Cardiac muscle cell (in vitro differentiated cells and primary cell): ENCODE results near the gene NOP56. TPM values are rescaled to one million over a fixed set of nuclear protein-coding genes. Genes with fewer than 3 reads are reported as not detected.
A peak's percentile ranks its signal among the peaks of the same experiment; 100 is the strongest.

ENCODE experiments used
- DNase-seq, 2 donors: peaks; one replicate each; pipeline versions ENCODE4 v3.0.0 to v3.0.0-alpha.2; 2010 to 2017; ENCODE audit warnings: low read depth in 1 of 2, low spot score in 1 of 2
- H3K27ac ChIP-seq: fragments of 200-600 bp; sonication (generic); 2 replicates; pipeline ENCODE4 v1.5.1; 2016
- H3K27me3 ChIP-seq: fragments of 200-600 bp; sonication (generic); 2 replicates; pipeline ENCODE4 v1.6.0; 2016; ENCODE audit warnings: control low read depth
- H3K36me3 ChIP-seq: fragments of 200-600 bp; sonication (generic); 2 replicates; pipeline ENCODE4 v1.5.1; 2016; ENCODE audit warnings: control low read depth
- H3K4me1 ChIP-seq: fragments of 200-600 bp; sonication (generic); 2 replicates; pipeline ENCODE4 v1.8.1; 2017; ENCODE audit warnings: low read depth, mild to moderate bottlenecking, mixed run types
- H3K4me3 ChIP-seq: fragments of 200-600 bp; sonication (generic); 2 replicates; pipeline ENCODE4 v1.5.1; 2016; ENCODE audit warnings: mild to moderate bottlenecking
- H3K9me3 ChIP-seq: fragments of 200-600 bp; sonication (generic); 2 replicates; pipeline ENCODE4 v1.5.1; 2017; ENCODE audit warnings: low read depth, mild to moderate bottlenecking, control low read depth
- polyA plus RNA-seq: library from polyadenylated mRNA; unstranded; fragments of >200 nt; fragmentation: Nextera tagmentation; extraction: Ambion mirVana; gene quantifications from 2 replicates; pipeline ENCODE4 v1.2.1, GENCODE V29; 2016
- total RNA-seq: library from RNA; depleted of rRNA; stranded (reverse); fragments of >200 nt; gene quantifications from 2 replicates; pipeline ENCODE4 v1.2.3, GENCODE V29; 2016
- TF ChIP-seq, protein P1 (sequence below): IDR thresholded peaks from 2 replicates; pipeline ENCODE4 v1.5.1; 2012; ENCODE audit warnings: low read depth, mild to moderate bottlenecking, low read length

The NOP56 gene, protein sequence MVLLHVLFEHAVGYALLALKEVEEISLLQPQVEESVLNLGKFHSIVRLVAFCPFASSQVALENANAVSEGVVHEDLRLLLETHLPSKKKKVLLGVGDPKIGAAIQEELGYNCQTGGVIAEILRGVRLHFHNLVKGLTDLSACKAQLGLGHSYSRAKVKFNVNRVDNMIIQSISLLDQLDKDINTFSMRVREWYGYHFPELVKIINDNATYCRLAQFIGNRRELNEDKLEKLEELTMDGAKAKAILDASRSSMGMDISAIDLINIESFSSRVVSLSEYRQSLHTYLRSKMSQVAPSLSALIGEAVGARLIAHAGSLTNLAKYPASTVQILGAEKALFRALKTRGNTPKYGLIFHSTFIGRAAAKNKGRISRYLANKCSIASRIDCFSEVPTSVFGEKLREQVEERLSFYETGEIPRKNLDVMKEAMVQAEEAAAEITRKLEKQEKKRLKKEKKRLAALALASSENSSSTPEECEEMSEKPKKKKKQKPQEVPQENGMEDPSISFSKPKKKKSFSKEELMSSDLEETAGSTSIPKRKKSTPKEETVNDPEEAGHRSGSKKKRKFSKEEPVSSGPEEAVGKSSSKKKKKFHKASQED
- total RNA-seq (109 and 140 TPM in 2 replicates), polyA plus RNA-seq (262 and 285 TPM in 2 replicates)

DNA sequence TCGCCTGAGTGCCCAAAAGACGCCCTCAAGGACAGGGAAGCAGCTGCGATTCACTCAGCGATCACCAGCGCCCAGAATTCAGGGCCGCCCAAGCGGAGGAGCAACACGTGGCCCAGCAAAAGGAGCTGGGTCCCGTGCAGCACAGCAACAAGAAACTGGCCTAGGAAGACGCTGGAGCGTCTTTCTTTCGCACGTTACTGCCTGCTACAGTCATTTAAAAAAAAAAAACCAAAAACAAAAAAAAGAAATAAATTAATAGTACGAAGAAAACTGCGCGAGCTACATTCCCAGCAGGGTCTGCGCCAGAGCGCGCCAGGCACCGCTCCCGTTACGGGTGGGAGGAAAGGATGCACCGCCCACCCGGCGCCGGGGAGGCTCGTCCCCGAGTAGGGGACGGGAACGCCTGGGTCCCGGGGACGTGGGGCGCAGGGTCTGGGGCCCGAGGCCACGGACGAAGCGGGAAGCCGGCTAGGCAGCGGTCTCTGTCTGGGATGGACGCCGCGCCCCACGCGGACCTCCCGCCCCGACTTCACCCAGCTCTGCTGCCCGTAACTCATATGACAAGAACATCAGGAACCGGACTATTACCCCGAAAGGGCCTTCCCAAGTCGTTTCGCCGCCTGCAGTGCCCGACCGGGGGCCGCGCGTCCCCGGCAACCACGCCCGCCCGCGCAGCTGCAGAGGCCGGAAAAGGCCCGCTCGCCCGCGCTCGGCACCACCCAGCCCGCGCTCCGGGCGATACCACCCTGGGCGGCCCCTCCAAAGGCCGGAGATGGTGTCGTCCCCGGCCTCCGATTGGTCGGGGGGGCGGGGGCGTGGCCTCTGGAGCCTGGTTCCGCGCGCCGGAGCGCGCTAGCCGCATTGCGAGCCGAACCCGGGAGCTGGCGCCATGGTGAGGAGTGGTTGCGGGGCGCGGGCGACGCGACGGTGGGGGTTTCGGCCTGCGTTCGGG is at the start of gene NOP56:
TSS of gene NOP56 (plus strand) at position 861 of the 952 bp plus-strand sequence. CDS start at position 890, 29 bp downstream.
- Histone ChIP-seq H3K27ac (peak within 1 kb of the TSS; percentile 85), H3K27me3 (no peaks in the 10 kb centered on the region), H3K36me3 (peaks cover 31% of the 10 kb centered on the region), H3K4me1 (no peaks in the 10 kb centered on the region), H3K9me3 (no peaks in the 10 kb centered on the region), H3K4me3 (peak within 1 kb of the TSS; percentile 75)
- DNase-seq = peak; percentile 92 to 95
- TF ChIP-seq, protein P1, sequence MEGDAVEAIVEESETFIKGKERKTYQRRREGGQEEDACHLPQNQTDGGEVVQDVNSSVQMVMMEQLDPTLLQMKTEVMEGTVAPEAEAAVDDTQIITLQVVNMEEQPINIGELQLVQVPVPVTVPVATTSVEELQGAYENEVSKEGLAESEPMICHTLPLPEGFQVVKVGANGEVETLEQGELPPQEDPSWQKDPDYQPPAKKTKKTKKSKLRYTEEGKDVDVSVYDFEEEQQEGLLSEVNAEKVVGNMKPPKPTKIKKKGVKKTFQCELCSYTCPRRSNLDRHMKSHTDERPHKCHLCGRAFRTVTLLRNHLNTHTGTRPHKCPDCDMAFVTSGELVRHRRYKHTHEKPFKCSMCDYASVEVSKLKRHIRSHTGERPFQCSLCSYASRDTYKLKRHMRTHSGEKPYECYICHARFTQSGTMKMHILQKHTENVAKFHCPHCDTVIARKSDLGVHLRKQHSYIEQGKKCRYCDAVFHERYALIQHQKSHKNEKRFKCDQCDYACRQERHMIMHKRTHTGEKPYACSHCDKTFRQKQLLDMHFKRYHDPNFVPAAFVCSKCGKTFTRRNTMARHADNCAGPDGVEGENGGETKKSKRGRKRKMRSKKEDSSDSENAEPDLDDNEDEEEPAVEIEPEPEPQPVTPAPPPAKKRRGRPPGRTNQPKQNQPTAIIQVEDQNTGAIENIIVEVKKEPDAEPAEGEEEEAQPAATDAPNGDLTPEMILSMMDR = no peak

DNA sequence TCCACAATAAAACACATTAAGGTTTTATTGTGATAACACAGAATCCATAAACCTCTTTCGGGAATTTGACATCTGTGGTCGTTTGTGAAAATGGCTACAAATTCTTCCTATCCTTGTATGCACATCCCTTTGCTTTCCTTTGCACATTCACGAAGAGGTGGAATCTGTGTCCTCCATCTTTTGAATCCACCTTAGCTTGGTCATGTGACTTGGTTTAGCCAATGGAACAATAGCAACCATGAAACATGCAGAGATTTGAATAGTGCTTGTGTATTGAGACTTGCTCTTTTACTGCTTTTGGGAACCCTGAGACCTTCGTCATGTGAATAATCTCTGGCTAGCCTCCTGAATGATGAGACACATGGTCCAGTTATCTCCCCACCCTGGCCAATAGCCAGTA is 49.7 kb upstream of the NOP56 start:
- Histone ChIP-seq H3K27ac (no peak overlapping the region), H3K27me3 (no peaks in the 10 kb centered on the region), H3K36me3 (no peaks in the 10 kb centered on the region), H3K4me1 (no peaks in the 10 kb centered on the region), H3K4me3 (no peak overlapping the region), H3K9me3 (no peaks in the 10 kb centered on the region)
- DNase-seq = no peak
- TF ChIP-seq, protein P1 = no peak

DNA sequence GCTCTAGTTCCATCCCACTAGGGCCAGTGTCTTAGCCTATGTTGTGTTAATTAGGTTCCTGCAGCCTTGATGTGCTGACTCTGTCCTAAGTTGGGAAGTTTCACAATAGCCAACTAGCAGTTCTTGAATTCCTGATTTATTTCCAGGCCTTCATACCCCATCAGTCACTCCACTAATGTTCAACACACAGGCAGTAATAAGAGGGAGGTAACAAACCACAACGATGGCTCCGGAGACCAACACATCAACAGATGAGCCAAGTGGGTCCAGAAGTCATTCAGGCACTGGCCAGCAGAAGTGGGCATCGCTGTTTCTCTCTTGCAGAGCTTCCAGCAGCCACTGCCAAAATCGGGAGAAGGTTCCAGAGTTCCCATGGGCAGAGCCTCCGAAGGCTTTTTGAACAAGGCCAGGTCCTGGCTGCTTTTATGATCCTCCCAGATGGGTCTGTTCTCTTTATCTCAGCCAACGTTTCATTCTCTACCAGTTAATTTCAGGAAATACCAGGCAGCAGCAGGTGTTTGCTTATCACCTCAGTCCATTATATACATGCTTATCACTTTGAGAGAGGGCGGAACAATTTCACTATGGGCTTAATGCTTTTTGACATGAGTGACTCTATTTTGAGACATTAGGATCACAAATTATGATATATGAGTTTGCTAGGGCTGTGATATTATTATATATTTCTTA is 48.5 kb upstream of the NOP56 start:
- Histone ChIP-seq H3K27me3 (no peaks in the 10 kb centered on the region), H3K9me3 (no peaks in the 10 kb centered on the region), H3K4me1 (no peaks in the 10 kb centered on the region), H3K4me3 (no peak overlapping the region), H3K27ac (no peak overlapping the region), H3K36me3 (no peaks in the 10 kb centered on the region)
- TF ChIP-seq, protein P1 = no peak
- DNase-seq = no peak

DNA sequence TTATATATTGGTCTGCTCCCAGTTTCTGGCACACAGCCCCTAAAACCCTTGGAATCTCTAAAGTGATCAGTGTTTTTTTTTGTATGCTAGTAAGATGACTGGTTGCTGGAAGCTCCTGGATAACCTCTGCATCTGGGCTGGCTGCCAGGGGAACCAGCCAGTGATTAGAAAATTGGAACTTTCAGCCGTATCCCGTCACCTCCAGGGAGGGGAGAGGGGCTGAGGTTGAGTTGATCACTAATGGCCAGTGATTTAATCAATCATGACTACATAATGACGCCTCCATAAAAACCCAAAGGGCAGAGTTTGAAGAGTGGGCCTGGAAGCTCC is 48.0 kb upstream of the NOP56 start:
- H3K27ac ChIP-seq = no peak overlapping the region
- no peaks in the 10 kb centered on the region for H3K4me1 ChIP-seq
- no peaks in the 10 kb centered on the region for H3K9me3 ChIP-seq
- H3K4me3 ChIP-seq = no peak overlapping the region
- TF ChIP-seq, protein P1 = no peak
- H3K27me3 ChIP-seq = no peaks in the 10 kb centered on the region
- no peaks in the 10 kb centered on the region for H3K36me3 ChIP-seq
- DNase-seq = no peak

DNA sequence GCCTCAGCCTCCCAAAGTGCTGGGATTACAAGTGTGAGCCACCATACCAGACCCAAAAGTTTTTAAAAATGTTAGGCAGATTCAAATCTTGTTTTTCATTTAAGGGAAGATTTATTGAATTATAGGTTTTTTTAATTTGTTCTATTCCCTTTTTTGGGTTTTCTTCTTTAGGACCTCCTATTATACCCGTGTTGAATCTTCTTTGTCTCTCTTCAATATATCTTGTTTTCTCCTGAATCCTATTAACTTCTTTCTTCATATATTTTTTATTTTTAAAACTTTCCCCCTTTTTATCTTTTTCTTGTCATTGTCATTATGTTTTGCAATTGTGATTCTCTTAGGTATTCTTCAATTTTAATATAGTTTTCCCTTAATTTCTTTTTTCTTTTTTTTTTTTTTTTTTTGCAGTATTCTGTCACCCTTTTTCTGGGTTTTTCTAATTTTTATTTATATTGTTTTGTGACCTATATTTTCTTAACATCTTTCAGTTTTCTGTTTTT is 45.9 kb upstream of the NOP56 start:
- Histone ChIP-seq H3K4me1 (no peaks in the 10 kb centered on the region), H3K36me3 (no peaks in the 10 kb centered on the region), H3K4me3 (no peak overlapping the region), H3K9me3 (no peaks in the 10 kb centered on the region), H3K27me3 (peaks cover 7% of the 10 kb centered on the region), H3K27ac (no peak overlapping the region)
- DNase-seq = no peak
- TF ChIP-seq, protein P1 = no peak
